Measurements from ENCODE around the gene RSKR.

DNA sequence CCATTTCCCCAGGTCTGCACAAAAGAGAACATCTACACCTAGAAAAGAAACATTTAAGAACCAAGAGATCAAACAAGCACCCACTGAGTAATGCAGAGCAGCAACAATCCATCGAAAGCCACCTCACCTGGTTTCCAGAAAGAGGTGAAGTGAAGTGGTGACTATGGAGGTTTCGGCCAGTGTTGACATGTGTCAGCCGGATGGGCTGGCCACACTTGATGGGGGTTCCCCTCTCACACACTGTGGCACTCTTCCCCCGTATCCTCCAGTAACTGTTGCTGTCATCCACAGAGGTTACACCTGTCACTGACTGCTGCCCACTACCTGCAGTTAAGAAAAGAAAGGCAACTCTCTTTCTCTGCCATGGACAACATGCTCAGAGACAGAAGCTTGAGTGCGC is 41.2 kb upstream of the RSKR start:
- TF ChIP-seq FOXP2 (optimal IDR thresholded peaks at IDR 0.05; ENCODE audit: borderline replicate concordance, extremely low read depth, extremely low read length, insufficient read depth) (no peak), SIN3A (IDR thresholded peaks at IDR 0.05; ENCODE audit: borderline replicate concordance, insufficient read depth, low read length) (no peak), POLR2AphosphoS5 (IDR thresholded peaks at IDR 0.05; ENCODE audit: low read depth, low read length) (no peak), TAF1 (IDR thresholded peaks at IDR 0.05; ENCODE audit: borderline replicate concordance, insufficient read depth, low read length) (no peak)
- TF ChIP-seq, protein P1, sequence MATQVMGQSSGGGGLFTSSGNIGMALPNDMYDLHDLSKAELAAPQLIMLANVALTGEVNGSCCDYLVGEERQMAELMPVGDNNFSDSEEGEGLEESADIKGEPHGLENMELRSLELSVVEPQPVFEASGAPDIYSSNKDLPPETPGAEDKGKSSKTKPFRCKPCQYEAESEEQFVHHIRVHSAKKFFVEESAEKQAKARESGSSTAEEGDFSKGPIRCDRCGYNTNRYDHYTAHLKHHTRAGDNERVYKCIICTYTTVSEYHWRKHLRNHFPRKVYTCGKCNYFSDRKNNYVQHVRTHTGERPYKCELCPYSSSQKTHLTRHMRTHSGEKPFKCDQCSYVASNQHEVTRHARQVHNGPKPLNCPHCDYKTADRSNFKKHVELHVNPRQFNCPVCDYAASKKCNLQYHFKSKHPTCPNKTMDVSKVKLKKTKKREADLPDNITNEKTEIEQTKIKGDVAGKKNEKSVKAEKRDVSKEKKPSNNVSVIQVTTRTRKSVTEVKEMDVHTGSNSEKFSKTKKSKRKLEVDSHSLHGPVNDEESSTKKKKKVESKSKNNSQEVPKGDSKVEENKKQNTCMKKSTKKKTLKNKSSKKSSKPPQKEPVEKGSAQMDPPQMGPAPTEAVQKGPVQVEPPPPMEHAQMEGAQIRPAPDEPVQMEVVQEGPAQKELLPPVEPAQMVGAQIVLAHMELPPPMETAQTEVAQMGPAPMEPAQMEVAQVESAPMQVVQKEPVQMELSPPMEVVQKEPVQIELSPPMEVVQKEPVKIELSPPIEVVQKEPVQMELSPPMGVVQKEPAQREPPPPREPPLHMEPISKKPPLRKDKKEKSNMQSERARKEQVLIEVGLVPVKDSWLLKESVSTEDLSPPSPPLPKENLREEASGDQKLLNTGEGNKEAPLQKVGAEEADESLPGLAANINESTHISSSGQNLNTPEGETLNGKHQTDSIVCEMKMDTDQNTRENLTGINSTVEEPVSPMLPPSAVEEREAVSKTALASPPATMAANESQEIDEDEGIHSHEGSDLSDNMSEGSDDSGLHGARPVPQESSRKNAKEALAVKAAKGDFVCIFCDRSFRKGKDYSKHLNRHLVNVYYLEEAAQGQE (IDR thresholded peaks at IDR 0.05; ENCODE audit: insufficient read depth in 1 of 2, low read depth in 2 of 2, low read length in 2 of 2), result no peak
